Pancreas (tissue), 10 donors: ENCODE results near the gene EPHX1. TPM values are rescaled to one million over a fixed set of nuclear protein-coding genes. Genes with fewer than 3 reads are reported as not detected.

Source experiments
- ATAC-seq, 4 donors: fragments of 200-7000 bp; cut with Tn5 transposase; one replicate each; pipeline versions ENCODE4 v1.8.0 to v1.9.1; 2020; ENCODE audit warnings: mild to moderate bottlenecking in 4 of 4, moderate library complexity in 4 of 4
- DNase-seq, 6 donors: peaks; one replicate each; pipeline ENCODE4 v3.0.0-alpha.2; 2020
- FAIRE-seq: peaks from 2 replicates; lab custom pipeline; 2012; peaks lifted over from hg19 to GRCh38; lab: Jason Lieb, UNC
- H3K27ac ChIP-seq, 4 donors: fragments of 200-600 bp; sonication (generic); 1 replicate in 3 of 4; 2 replicates in 1 of 4; pipeline versions ENCODE4 v1.5.0 to v1.8.0; 2020
- H3K27me3 ChIP-seq, 4 donors: fragments of 200-600 bp; one replicate each; pipeline ENCODE4 v1.8.0; 2021
- H3K36me3 ChIP-seq, 3 donors: fragments of 200-600 bp; sonication (generic) in 1 of 3; one replicate each; pipeline versions ENCODE4 v1.5.0 to v1.8.0; 2020 to 2021
- H3K4me1 ChIP-seq, 3 donors: fragments of 200-600 bp; one replicate each; pipeline ENCODE4 v1.8.0; 2021
- H3K4me3 ChIP-seq, 4 donors: fragments of 200-600 bp; sonication (generic) in 2 of 4; one replicate each; pipeline versions ENCODE4 v1.5.0 to v1.8.0; 2020 to 2021
- H3K9me3 ChIP-seq, 4 donors: fragments of 200-600 bp; one replicate each; pipeline ENCODE4 v1.8.0; 2021
- WGBS, 2 donors: extraction: QIAGEN DNeasy Blood & Tissue Kit; methylation state at CpG; one replicate each; pipeline ENCODE4 v1.1.7; 2013; 5-methylcytosine and 5-hydroxymethylcytosine counted together
- intact Hi-C, 3 donors: fragments of 100-400 bp; cut with DNase I; formaldehyde crosslinking; loops; one replicate each; pipeline versions ENCODE4 v1.11.1 to v1.14.2; 2022
- polyA plus RNA-seq, 2 donors: library from polyadenylated mRNA; stranded (reverse); fragments of 200-250 nt; gene quantifications; one replicate each; pipeline ENCODE4 v1.2.3, GENCODE V29; 2013
- total RNA-seq, 6 donors: library from RNA; stranded (reverse); fragmentation: NEBNext Ultra II Directional in 4 of 6; extraction: Animal tissue kit (Norgen Biotek cat#: 25700) in 4 of 6; gene quantifications; one replicate each; pipeline versions ENCODE4 v1.2.1 to v1.2.4, GENCODE V29; 2021 to 2023
- TF ChIP-seq, protein P1 (sequence below), 4 donors: fragments of 200-600 bp; sonication (generic) in 3 of 4; IDR thresholded peaks; one replicate each; pipeline versions ENCODE4 v1.5.0 to v1.8.0; 2021; ENCODE audit warnings: antibody characterized with exemption in 4 of 4
- donor health status: healthy with polysubstance abuse.
- donor health status: DM: no; HTN: no; CAD: no; lungs with moderate emphysema.
- donor health status: DM: no; HTN: no; CAD: no.
- donor health status: control.
- donor health status: control.
- donor health status: Bipolar disorder and iron deficiency.
- donor health status: DM: yes; HTN: yes; CAD: no.
- donor health status: DM: no; HTN: no; CAD: no.
- donor health status: DM: no; HTN: no; CAD: no.
- donor health status: DM: yes; HTN: yes; CAD: no.

EPHX1 gene
- total and polyA plus RNA-seq, 8 donors, result 26.1 to 168 (median 124) TPM

DNA sequence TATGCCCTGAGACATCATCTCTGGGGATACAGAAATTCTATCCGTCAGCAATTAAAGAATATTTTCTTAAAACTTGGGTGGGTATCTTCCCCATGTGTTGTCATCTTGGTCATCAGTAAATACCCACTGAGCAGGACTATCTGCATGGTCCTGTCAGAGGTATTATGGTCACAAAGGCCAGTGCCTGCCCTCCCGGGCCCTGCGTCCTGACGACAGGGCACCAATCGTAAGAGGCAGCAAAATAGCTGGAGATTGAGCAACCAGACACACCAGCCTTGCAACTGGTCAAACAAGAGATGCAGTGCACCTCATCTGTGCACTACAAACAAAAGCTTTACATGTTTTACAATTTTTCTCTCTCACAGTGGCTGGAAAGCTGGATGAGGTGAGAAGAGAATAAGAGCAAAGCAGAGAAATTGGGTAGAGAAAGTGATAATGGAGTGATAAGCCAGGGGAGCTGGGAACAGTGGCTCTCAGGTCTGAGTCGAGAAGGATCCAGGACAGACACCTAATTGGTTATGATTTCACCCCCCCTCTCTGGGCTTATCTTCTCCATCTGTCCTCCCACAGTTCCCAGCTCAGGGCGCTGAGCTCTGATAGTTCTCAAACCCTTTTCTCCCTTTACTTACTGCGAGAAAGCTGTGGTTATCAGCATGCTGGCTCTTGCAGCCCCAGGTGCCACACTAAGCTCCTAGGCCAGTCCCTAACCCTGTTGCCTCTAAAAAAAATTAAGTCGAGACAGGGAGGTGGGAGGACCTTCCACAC, 41.1 kb upstream of the EPHX1 start:
- Histone ChIP-seq H3K4me3 (no peak overlapping the region), H3K9me3 (no peaks in the 10 kb centered on the region), H3K4me1 (peaks cover 40 to 54% (median 43%) of the 10 kb centered on the region in 3 donors), H3K27me3 (no peaks in the 10 kb centered on the region), H3K27ac (peak overlapping the region in 2 of 4 donors; percentile 72 to 76), H3K36me3 (no peaks in the 10 kb centered on the region)
- TF ChIP-seq, protein P1, sequence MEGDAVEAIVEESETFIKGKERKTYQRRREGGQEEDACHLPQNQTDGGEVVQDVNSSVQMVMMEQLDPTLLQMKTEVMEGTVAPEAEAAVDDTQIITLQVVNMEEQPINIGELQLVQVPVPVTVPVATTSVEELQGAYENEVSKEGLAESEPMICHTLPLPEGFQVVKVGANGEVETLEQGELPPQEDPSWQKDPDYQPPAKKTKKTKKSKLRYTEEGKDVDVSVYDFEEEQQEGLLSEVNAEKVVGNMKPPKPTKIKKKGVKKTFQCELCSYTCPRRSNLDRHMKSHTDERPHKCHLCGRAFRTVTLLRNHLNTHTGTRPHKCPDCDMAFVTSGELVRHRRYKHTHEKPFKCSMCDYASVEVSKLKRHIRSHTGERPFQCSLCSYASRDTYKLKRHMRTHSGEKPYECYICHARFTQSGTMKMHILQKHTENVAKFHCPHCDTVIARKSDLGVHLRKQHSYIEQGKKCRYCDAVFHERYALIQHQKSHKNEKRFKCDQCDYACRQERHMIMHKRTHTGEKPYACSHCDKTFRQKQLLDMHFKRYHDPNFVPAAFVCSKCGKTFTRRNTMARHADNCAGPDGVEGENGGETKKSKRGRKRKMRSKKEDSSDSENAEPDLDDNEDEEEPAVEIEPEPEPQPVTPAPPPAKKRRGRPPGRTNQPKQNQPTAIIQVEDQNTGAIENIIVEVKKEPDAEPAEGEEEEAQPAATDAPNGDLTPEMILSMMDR (IDR thresholded peaks at IDR 0.05), result no peak
- intact Hi-C loops, result no loop called here
- FAIRE-seq (no peak), ATAC-seq (no peak), DNase-seq (peak in 1 of 6 donors; percentile 5)
- 78% methylated on average over 9 of the region's 9 CpGs for WGBS, 2 donors

DNA sequence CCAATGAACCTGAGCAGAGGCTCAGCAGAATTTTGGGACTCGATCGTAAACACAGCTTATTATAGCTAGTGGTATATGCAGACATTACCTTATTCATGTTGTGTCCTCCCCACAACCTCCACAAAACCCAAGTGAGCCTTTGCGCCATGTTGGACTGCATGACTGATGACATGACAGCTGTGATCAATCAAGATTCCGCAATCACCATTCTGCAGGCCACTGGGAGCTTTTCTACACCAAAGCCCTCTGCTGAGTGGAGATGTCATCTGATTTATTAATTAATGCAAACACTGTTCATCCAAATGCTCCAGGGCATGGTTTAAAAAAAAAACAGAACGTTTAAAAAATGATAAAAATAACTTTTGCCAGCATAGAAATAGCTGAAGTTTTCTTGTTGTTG, 40.2 kb upstream of the EPHX1 start:
- no peaks in the 10 kb centered on the region for H3K27me3 ChIP-seq
- no peaks in the 10 kb centered on the region for H3K36me3 ChIP-seq
- ATAC-seq, result no peak
- intact Hi-C loops, result loop anchor here in 2 of 3 donors (10.0 kb wide), 3 partner anchors 205 to 295 kb away; no protein-coding TSS in a partner anchor
- no peak overlapping the region for H3K27ac ChIP-seq
- 86 to 91% methylated on average over 5 of the region's 5 CpGs for WGBS, 2 donors
- no peak for FAIRE-seq
- peaks cover 35 to 49% (median 38%) of the 10 kb centered on the region in 3 donors for H3K4me1 ChIP-seq
- TF ChIP-seq, protein P1 (IDR thresholded peaks at IDR 0.05), result no peak
- no peak for DNase-seq
- no peak overlapping the region for H3K4me3 ChIP-seq
- H3K9me3 ChIP-seq, result no peaks in the 10 kb centered on the region

DNA sequence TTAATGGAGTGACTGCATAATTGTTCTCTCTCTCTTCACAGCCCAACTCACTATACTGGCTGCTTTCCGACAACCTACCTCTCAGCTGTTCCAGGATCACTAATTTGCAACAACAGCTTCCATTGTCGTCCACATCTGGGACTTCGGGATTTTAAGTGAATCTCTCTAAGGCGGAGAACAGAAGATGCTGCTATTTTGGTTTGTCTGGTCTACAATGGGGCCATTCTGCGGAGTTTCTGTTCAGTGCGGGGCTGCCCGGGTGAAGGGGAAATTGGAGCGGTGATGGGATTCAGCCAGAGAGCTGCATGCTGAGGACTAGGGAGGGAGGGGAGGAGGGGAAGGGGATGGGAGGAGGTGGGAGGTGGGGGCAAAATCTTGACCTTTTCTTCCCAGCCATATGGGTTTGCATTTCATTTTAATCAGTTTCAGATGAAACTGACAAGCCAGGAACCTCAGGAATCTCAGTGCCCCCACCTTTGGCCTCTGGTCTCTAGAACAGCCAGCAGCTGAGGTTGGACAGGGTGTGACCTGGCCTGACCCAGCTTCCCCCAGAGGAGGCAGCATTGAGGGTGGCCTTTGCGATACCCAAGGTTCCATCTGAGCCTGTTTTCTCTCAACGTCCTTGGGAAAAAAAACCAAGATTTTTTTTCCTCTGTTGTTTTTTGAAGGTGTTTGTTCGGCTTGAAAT, 39.2 kb upstream of the EPHX1 start:
- H3K36me3 ChIP-seq, result no peaks in the 10 kb centered on the region
- 79 to 86% methylated on average over 11 of the region's 11 CpGs for WGBS, 2 donors
- peak overlapping the region in 1 of 4 donors; percentile 53 for H3K27ac ChIP-seq
- no peaks in the 10 kb centered on the region for H3K9me3 ChIP-seq
- no peak for FAIRE-seq
- H3K4me1 ChIP-seq, result peaks cover 35 to 47% (median 38%) of the 10 kb centered on the region in 3 donors
- no peak for ATAC-seq
- intact Hi-C loops, result loop anchor here in 2 of 3 donors (10.0 kb wide), 3 partner anchors 204 to 296 kb away; no protein-coding TSS in a partner anchor
- no peak for DNase-seq
- no peaks in the 10 kb centered on the region for H3K27me3 ChIP-seq
- TF ChIP-seq, protein P1 (IDR thresholded peaks at IDR 0.05), result no peak
- H3K4me3 ChIP-seq, result no peak overlapping the region

DNA sequence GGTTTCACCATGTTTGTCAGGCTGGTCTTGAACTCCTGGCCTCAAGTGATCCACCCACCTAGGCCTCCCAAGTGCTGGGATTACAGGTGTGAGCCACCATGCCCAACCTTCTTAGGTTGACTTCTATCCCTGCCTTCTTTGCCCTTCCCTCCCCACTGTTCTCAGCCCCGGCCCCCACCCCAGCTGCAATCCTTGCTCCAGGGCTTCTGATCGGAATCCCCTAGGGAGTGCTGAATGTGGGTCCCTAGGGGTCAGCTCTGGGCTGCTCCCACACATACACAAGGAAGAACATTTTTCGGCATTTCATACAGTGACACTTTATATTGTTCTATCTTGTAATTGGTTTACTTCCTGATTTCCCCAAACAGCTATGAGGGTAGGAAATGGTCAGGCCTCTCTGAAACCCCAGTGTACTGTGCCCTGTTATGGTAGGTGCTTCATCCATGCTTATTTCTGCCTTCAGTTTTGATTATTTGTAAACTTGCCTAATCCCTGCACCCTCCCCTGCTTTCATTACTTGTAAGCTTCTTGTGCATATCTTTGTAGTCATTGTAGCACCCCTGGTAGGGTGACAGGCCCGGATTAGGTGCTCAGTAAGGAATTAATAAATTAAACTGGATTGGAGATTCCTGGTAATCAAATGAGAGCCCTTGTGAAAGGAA, 38.1 kb upstream of the EPHX1 start:
- no peak for FAIRE-seq
- peak overlapping the region; percentile 44 to 74 (median 60) for H3K27ac ChIP-seq
- H3K4me3 ChIP-seq, result no peak overlapping the region
- no peaks in the 10 kb centered on the region for H3K36me3 ChIP-seq
- no peaks in the 10 kb centered on the region for H3K9me3 ChIP-seq
- no peak for DNase-seq
- ATAC-seq, result peak in 1 of 4 donors; percentile 1
- TF ChIP-seq, protein P1 (IDR thresholded peaks at IDR 0.05), result no peak
- no peaks in the 10 kb centered on the region for H3K27me3 ChIP-seq
- peaks cover 35 to 49% (median 35%) of the 10 kb centered on the region in 3 donors for H3K4me1 ChIP-seq
- 57 to 87% methylated on average over 4 of the region's 4 CpGs for WGBS, 2 donors
- intact Hi-C loops, result loop anchor here in 2 of 3 donors (10.0 kb wide), 3 partner anchors 203 to 297 kb away; no protein-coding TSS in a partner anchor
